ENCODE results near the gene LSM12.

Gene LSM12

GRCh38 chr17:44029736-44030135, 36.7 kb downstream of the LSM12 start:
- no peak overlapping the region for H2AFZ ChIP-seq (ENCODE audit: low read depth, low read length)
- peaks cover 3% of the 10 kb centered on the region for H4K20me1 ChIP-seq (ENCODE audit: insufficient read depth, low read length)
- no peaks in the 10 kb centered on the region for H3K79me2 ChIP-seq (ENCODE audit: insufficient read depth, low read length)
- DNase-seq, result no peak
- H3K27ac ChIP-seq (ENCODE audit: low read length), result no peak overlapping the region
- no peak overlapping the region for H3K9ac ChIP-seq (ENCODE audit: low read depth, low read length)
- no peaks in the 10 kb centered on the region for H3K9me3 ChIP-seq (ENCODE audit: insufficient read depth, low read length, severe bottlenecking)
- no peaks in the 10 kb centered on the region for H3K27me3 ChIP-seq (ENCODE audit: insufficient read depth, low read length, poor library complexity)
- TF ChIP-seq EZH2 (IDR thresholded peaks at IDR 0.05; ENCODE audit: borderline replicate concordance, low read depth, low read length, severe bottlenecking), result no peak
- TF ChIP-seq, protein P1, sequence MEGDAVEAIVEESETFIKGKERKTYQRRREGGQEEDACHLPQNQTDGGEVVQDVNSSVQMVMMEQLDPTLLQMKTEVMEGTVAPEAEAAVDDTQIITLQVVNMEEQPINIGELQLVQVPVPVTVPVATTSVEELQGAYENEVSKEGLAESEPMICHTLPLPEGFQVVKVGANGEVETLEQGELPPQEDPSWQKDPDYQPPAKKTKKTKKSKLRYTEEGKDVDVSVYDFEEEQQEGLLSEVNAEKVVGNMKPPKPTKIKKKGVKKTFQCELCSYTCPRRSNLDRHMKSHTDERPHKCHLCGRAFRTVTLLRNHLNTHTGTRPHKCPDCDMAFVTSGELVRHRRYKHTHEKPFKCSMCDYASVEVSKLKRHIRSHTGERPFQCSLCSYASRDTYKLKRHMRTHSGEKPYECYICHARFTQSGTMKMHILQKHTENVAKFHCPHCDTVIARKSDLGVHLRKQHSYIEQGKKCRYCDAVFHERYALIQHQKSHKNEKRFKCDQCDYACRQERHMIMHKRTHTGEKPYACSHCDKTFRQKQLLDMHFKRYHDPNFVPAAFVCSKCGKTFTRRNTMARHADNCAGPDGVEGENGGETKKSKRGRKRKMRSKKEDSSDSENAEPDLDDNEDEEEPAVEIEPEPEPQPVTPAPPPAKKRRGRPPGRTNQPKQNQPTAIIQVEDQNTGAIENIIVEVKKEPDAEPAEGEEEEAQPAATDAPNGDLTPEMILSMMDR (IDR thresholded peaks at IDR 0.05; ENCODE audit: borderline replicate concordance, extremely low read depth, low read length, poor library complexity, severe bottlenecking), result no peak
- no peaks in the 10 kb centered on the region for H3K4me1 ChIP-seq (ENCODE audit: insufficient read depth, low read length)
- ATAC-seq (ENCODE audit: insufficient read depth, low read depth), result no peak
- H3K36me3 ChIP-seq (ENCODE audit: insufficient read depth, low read length), result peaks cover 46% of the 10 kb centered on the region
- no peak overlapping the region for H3K4me2 ChIP-seq (ENCODE audit: insufficient read depth, low read length)
- no peak overlapping the region for H3K4me3 ChIP-seq (ENCODE audit: low read depth in 1 of 2, low read length in 2 of 2)

DNA sequence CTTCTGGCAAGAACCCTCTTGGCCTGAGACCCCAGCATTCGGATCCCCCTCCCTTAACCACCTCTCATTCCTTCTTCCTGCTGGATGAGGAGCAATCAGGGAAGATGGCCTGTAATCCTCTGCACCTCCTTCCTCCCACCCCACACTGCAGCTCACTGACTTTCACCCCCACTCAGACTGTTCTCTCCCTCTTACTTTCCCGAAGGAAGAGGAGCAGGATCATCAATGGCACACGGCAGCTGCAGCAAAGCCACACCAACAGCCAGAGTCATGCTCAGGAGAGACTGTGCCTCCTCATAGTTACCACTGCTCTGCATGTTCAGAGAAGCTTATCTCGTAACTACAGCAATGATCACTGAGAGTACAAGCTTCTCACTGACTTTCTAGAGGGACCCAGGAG, 41.6 kb downstream of the LSM12 start:
- Histone ChIP-seq H3K4me2 (ENCODE audit: insufficient read depth, low read length) (no peak overlapping the region), H3K79me2 (ENCODE audit: insufficient read depth, low read length) (no peaks in the 10 kb centered on the region), H3K4me3 (ENCODE audit: low read depth in 1 of 2, low read length in 2 of 2) (no peak overlapping the region), H3K27ac (ENCODE audit: low read length) (no peak overlapping the region), H3K9me3 (ENCODE audit: insufficient read depth, low read length, severe bottlenecking) (no peaks in the 10 kb centered on the region), H3K27me3 (ENCODE audit: insufficient read depth, low read length, poor library complexity) (no peaks in the 10 kb centered on the region), H4K20me1 (ENCODE audit: insufficient read depth, low read length) (peaks cover 3% of the 10 kb centered on the region), H3K9ac (ENCODE audit: low read depth, low read length) (no peak overlapping the region), H3K36me3 (ENCODE audit: insufficient read depth, low read length) (peaks cover 20% of the 10 kb centered on the region; the same call in 1 of the 2 replicates), H2AFZ (ENCODE audit: low read depth, low read length) (no peak overlapping the region), H3K4me1 (ENCODE audit: insufficient read depth, low read length) (no peaks in the 10 kb centered on the region)
- ATAC-seq (ENCODE audit: insufficient read depth, low read depth) (no peak), DNase-seq (no peak)
- TF ChIP-seq, protein P1 (IDR thresholded peaks at IDR 0.05; ENCODE audit: borderline replicate concordance, extremely low read depth, low read length, poor library complexity, severe bottlenecking), result no peak

DNA sequence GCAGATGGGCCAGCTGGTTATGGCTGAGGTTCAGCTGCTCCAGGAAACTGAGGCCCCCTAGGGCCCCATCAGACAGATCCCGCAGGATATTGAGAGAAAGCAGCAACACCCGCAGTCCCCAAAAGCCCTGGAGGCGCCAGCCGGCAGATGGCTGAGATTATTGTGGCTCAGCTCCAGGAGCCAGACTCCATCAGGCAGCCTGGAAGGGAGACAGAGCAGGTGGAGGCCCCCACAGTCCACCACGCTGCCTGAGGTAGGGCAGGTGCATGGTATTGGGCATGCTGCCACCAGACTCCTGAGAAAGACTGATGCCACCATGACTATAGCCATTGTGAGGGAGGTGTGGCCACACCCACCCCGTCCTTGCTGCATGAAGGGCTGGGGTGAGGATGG, 42.2 kb downstream of the LSM12 start:
- no peak overlapping the region for H3K9ac ChIP-seq (ENCODE audit: low read depth, low read length)
- no peak for DNase-seq

More for the DNA sequence above, 42.2 kb downstream of the LSM12 start:
- no peak overlapping the region for H3K4me3 ChIP-seq (ENCODE audit: low read depth in 1 of 2, low read length in 2 of 2)
- H4K20me1 ChIP-seq (ENCODE audit: insufficient read depth, low read length), result peaks cover 3% of the 10 kb centered on the region
- no peaks in the 10 kb centered on the region for H3K9me3 ChIP-seq (ENCODE audit: insufficient read depth, low read length, severe bottlenecking)
- H2AFZ ChIP-seq (ENCODE audit: low read depth, low read length), result no peak overlapping the region
- peaks cover 20% of the 10 kb centered on the region; the same call in 1 of the 2 replicates for H3K36me3 ChIP-seq (ENCODE audit: insufficient read depth, low read length)
- no peaks in the 10 kb centered on the region for H3K4me1 ChIP-seq (ENCODE audit: insufficient read depth, low read length)
- no peaks in the 10 kb centered on the region for H3K79me2 ChIP-seq (ENCODE audit: insufficient read depth, low read length)
- H3K27ac ChIP-seq (ENCODE audit: low read length), result no peak overlapping the region
- H3K4me2 ChIP-seq (ENCODE audit: insufficient read depth, low read length), result no peak overlapping the region
- H3K27me3 ChIP-seq (ENCODE audit: insufficient read depth, low read length, poor library complexity), result no peaks in the 10 kb centered on the region
- ATAC-seq (ENCODE audit: insufficient read depth, low read depth), result no peak; the same call in 2 of the 3 replicates
- no peak for TF ChIP-seq EZH2 (IDR thresholded peaks at IDR 0.05; ENCODE audit: borderline replicate concordance, low read depth, low read length, severe bottlenecking)
- TF ChIP-seq, protein P1 (IDR thresholded peaks at IDR 0.05; ENCODE audit: borderline replicate concordance, extremely low read depth, low read length, poor library complexity, severe bottlenecking), result no peak

Measured in DND-41 (cell line).